HepG2 (cell line): ENCODE data around the gene IFT122. TPM values are rescaled to one million over a fixed set of nuclear protein-coding genes. Genes with fewer than 3 reads are reported as not detected.

Experiments
- RFX5 ChIP-seq: IDR thresholded peaks from 2 replicates; pipeline ENCODE4 v1.6.1; 2011; ENCODE audit warnings: low read depth, low read length, improper control_type of control experiment
- U2AF1 ChIP-seq: fragments of 200-400 bp; formaldehyde crosslinking; optimal IDR thresholded peaks from 2 replicates; pipeline ENCODE3; 2017; ENCODE audit warnings: mild to moderate bottlenecking, low read depth, low read length
- ZMAT3 ChIP-seq: sonication (generic); formaldehyde crosslinking; conservative IDR thresholded peaks from 2 replicates; pipeline ENCODE4 v1.7.0; 2021; ENCODE audit warnings: missing genetic modification reagents
- ZNF768 ChIP-seq: sonication (generic); formaldehyde crosslinking; IDR thresholded peaks from 2 replicates; pipeline ENCODE4 v1.4.0; 2020; ENCODE audit warnings: missing genetic modification reagents
- polyA plus RNA-seq, 8 experiments: library from polyadenylated mRNA; depleted of rRNA in 3 of 8; stranded (reverse) in 7 of 8; unstranded in 1 of 8; fragments of >200 nt; fragmentation: Illumina TruSeq in 4 of 8; extraction: Trizol in 4 of 8; gene quantifications; 2 replicates each; pipeline versions ENCODE4 v1.2.1 to v1.2.3, GENCODE V29; 2011 to 2016; ENCODE audit warnings: low read depth in 4 of 8, missing spikeins in 1 of 8, mixed read lengths in 1 of 8; ENCODE audit not compliant: insufficient read depth in 1 of 8
- total RNA-seq, 5 experiments: library from RNA; depleted of rRNA; stranded (reverse); fragments of >200 nt; fragmentation: Illumina TruSeq; extraction: Trizol; gene quantifications; 2 replicates each; pipeline ENCODE4 v1.2.3, GENCODE V29; 2016; ENCODE audit warnings: low read depth in 1 of 5
- TF ChIP-seq, protein P1 (sequence below): sonication (generic); formaldehyde crosslinking; IDR thresholded peaks from 2 replicates; pipeline ENCODE4 v1.4.0; 2020; ENCODE audit warnings: missing genetic modification reagents, borderline replicate concordance
- TF ChIP-seq, protein P2 (sequence below): sonication (generic); formaldehyde crosslinking; IDR thresholded peaks from 2 replicates; pipeline ENCODE4 v1.8.1; 2023; ENCODE audit warnings: missing genetic modification reagents, inconsistent platforms, borderline replicate concordance
- TF ChIP-seq, protein P3 (sequence below): sonication (generic); formaldehyde crosslinking; conservative IDR thresholded peaks from 2 replicates; pipeline ENCODE4 v1.4.0; 2020; ENCODE audit warnings: missing genetic modification reagents
- TF ChIP-seq, protein P4 (sequence below): sonication (generic); formaldehyde crosslinking; IDR thresholded peaks from 2 replicates; pipeline ENCODE4 v1.5.0; 2020; ENCODE audit warnings: mild to moderate bottlenecking, missing genetic modification reagents, borderline replicate concordance

The IFT122 gene
- total and polyA plus RNA-seq, 2 of the 13 experiments (the other 11 are each of a cell fraction or from before 2014, with no cell fraction given), result 10.1 to 10.3 TPM

- TF ChIP-seq, protein P1, sequence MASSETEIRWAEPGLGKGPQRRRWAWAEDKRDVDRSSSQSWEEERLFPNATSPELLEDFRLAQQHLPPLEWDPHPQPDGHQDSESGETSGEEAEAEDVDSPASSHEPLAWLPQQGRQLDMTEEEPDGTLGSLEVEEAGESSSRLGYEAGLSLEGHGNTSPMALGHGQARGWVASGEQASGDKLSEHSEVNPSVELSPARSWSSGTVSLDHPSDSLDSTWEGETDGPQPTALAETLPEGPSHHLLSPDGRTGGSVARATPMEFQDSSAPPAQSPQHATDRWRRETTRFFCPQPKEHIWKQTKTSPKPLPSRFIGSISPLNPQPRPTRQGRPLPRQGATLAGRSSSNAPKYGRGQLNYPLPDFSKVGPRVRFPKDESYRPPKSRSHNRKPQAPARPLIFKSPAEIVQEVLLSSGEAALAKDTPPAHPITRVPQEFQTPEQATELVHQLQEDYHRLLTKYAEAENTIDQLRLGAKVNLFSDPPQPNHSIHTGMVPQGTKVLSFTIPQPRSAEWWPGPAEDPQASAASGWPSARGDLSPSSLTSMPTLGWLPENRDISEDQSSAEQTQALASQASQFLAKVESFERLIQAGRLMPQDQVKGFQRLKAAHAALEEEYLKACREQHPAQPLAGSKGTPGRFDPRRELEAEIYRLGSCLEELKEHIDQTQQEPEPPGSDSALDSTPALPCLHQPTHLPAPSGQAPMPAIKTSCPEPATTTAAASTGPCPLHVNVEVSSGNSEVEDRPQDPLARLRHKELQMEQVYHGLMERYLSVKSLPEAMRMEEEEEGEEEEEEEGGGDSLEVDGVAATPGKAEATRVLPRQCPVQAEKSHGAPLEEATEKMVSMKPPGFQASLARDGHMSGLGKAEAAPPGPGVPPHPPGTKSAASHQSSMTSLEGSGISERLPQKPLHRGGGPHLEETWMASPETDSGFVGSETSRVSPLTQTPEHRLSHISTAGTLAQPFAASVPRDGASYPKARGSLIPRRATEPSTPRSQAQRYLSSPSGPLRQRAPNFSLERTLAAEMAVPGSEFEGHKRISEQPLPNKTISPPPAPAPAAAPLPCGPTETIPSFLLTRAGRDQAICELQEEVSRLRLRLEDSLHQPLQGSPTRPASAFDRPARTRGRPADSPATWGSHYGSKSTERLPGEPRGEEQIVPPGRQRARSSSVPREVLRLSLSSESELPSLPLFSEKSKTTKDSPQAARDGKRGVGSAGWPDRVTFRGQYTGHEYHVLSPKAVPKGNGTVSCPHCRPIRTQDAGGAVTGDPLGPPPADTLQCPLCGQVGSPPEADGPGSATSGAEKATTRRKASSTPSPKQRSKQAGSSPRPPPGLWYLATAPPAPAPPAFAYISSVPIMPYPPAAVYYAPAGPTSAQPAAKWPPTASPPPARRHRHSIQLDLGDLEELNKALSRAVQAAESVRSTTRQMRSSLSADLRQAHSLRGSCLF (CRISPR knock-in tag), result no peak
- TF ChIP-seq, protein P2, sequence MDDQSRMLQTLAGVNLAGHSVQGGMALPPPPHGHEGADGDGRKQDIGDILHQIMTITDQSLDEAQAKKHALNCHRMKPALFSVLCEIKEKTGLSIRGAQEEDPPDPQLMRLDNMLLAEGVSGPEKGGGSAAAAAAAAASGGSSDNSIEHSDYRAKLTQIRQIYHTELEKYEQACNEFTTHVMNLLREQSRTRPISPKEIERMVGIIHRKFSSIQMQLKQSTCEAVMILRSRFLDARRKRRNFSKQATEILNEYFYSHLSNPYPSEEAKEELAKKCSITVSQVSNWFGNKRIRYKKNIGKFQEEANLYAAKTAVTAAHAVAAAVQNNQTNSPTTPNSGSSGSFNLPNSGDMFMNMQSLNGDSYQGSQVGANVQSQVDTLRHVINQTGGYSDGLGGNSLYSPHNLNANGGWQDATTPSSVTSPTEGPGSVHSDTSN (CRISPR knock-in tag), result no peak
- TF ChIP-seq, protein P3, sequence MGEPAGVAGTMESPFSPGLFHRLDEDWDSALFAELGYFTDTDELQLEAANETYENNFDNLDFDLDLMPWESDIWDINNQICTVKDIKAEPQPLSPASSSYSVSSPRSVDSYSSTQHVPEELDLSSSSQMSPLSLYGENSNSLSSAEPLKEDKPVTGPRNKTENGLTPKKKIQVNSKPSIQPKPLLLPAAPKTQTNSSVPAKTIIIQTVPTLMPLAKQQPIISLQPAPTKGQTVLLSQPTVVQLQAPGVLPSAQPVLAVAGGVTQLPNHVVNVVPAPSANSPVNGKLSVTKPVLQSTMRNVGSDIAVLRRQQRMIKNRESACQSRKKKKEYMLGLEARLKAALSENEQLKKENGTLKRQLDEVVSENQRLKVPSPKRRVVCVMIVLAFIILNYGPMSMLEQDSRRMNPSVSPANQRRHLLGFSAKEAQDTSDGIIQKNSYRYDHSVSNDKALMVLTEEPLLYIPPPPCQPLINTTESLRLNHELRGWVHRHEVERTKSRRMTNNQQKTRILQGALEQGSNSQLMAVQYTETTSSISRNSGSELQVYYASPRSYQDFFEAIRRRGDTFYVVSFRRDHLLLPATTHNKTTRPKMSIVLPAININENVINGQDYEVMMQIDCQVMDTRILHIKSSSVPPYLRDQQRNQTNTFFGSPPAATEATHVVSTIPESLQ, result no peak
- TF ChIP-seq RFX5, result no peak
- TF ChIP-seq ZMAT3 (CRISPR knock-in tag), result no peak
- TF ChIP-seq U2AF1, result no peak
- no peak for TF ChIP-seq ZNF768
- TF ChIP-seq, protein P4, sequence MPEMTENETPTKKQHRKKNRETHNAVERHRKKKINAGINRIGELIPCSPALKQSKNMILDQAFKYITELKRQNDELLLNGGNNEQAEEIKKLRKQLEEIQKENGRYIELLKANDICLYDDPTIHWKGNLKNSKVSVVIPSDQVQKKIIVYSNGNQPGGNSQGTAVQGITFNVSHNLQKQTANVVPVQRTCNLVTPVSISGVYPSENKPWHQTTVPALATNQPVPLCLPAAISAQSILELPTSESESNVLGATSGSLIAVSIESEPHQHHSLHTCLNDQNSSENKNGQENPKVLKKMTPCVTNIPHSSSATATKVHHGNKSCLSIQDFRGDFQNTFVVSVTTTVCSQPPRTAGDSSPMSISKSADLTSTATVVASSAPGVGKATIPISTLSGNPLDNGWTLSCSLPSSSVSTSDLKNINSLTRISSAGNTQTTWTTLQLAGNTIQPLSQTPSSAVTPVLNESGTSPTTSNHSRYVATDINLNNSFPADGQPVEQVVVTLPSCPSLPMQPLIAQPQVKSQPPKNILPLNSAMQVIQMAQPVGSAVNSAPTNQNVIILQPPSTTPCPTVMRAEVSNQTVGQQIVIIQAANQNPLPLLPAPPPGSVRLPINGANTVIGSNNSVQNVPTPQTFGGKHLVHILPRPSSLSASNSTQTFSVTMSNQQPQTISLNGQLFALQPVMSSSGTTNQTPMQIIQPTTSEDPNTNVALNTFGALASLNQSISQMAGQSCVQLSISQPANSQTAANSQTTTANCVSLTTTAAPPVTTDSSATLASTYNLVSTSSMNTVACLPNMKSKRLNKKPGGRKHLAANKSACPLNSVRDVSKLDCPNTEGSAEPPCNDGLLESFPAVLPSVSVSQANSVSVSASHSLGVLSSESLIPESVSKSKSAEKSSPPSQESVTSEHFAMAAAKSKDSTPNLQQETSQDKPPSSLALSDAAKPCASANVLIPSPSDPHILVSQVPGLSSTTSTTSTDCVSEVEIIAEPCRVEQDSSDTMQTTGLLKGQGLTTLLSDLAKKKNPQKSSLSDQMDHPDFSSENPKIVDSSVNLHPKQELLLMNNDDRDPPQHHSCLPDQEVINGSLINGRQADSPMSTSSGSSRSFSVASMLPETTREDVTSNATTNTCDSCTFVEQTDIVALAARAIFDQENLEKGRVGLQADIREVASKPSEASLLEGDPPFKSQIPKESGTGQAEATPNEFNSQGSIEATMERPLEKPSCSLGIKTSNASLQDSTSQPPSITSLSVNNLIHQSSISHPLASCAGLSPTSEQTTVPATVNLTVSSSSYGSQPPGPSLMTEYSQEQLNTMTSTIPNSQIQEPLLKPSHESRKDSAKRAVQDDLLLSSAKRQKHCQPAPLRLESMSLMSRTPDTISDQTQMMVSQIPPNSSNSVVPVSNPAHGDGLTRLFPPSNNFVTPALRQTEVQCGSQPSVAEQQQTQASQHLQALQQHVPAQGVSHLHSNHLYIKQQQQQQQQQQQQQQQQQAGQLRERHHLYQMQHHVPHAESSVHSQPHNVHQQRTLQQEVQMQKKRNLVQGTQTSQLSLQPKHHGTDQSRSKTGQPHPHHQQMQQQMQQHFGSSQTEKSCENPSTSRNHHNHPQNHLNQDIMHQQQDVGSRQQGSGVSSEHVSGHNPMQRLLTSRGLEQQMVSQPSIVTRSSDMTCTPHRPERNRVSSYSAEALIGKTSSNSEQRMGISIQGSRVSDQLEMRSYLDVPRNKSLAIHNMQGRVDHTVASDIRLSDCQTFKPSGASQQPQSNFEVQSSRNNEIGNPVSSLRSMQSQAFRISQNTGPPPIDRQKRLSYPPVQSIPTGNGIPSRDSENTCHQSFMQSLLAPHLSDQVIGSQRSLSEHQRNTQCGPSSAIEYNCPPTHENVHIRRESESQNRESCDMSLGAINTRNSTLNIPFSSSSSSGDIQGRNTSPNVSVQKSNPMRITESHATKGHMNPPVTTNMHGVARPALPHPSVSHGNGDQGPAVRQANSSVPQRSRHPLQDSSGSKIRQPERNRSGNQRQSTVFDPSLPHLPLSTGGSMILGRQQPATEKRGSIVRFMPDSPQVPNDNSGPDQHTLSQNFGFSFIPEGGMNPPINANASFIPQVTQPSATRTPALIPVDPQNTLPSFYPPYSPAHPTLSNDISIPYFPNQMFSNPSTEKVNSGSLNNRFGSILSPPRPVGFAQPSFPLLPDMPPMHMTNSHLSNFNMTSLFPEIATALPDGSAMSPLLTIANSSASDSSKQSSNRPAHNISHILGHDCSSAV (CRISPR knock-in tag), result no peak
Observed at GRCh38 chr3:129441782-129442181, 1.8 kb downstream of the IFT122 start (continued).
